H1 (cell line): ENCODE data around the gene HM13. TPM values are rescaled to one million over a fixed set of nuclear protein-coding genes. Genes with fewer than 3 reads are reported as not detected.

ENCODE experiments used
- CTCF ChIA-PET: fragments of 300-600 bp; sonication (Branson Sonifier 250); formaldehyde crosslinking; loops from one replicate; lab custom pipeline; 2021; ENCODE audit not compliant: partially characterized antibody; lab: Charles Lee
- POLR2A ChIA-PET: fragments of 300-600 bp; sonication (Branson Sonifier 250); formaldehyde crosslinking; loops from one replicate; lab custom pipeline; 2021; ENCODE audit warnings: inconsistent platforms; ENCODE audit not compliant: partially characterized antibody; lab: Charles Lee
- DNase-seq, 2 experiments: peaks; one replicate each; pipeline versions ENCODE4 v3.0.0 to v3.0.0-alpha.2; 2010 to 2022; ENCODE audit warnings: low spot score in 2 of 2, low read depth in 1 of 2, mixed read lengths in 1 of 2
- FAIRE-seq: peaks from 2 replicates; lab custom pipeline; 2011; peaks lifted over from hg19 to GRCh38; lab: Jason Lieb, UNC
- H2AFZ ChIP-seq: 2 replicates; pipeline ENCODE4 v1.8.1; 2012; ENCODE audit warnings: low read length, inconsistent platforms
- H2AK5ac ChIP-seq: 2 replicates; pipeline ENCODE4 v1.6.1; 2013; ENCODE audit warnings: low read depth, low read length
- H2BK120ac ChIP-seq: replicated peaks from 2 replicates; pipeline ENCODE3; 2013; ENCODE audit warnings: low read depth, low read length, inconsistent platforms
- H2BK12ac ChIP-seq: 2 replicates; pipeline ENCODE4 v1.6.1; 2013; ENCODE audit warnings: low read depth, low read length
- H2BK15ac ChIP-seq: 2 replicates; pipeline ENCODE4 v1.6.1; 2013; ENCODE audit warnings: low read length
- H2BK20ac ChIP-seq: 2 replicates; pipeline ENCODE4 v1.6.1; 2013; ENCODE audit warnings: low read length
- H2BK5ac ChIP-seq: 2 replicates; pipeline ENCODE4 v1.6.1; 2013; ENCODE audit warnings: low read depth, low read length
- H3K14ac ChIP-seq: 2 replicates; pipeline ENCODE4 v1.6.1; 2013; ENCODE audit warnings: inconsistent platforms; ENCODE audit not compliant: insufficient read length
- H3K18ac ChIP-seq: 2 replicates; pipeline ENCODE4 v1.6.1; 2013; ENCODE audit warnings: low read length; ENCODE audit errors: extremely low read depth
- H3K23ac ChIP-seq: 2 replicates; pipeline ENCODE4 v1.6.1; 2013; ENCODE audit warnings: inconsistent platforms; ENCODE audit not compliant: insufficient read length
- H3K23me2 ChIP-seq: 2 replicates; pipeline ENCODE4 v1.6.1; 2013; ENCODE audit warnings: low read depth, low read length
- H3K27ac ChIP-seq: 2 replicates; pipeline ENCODE4 v1.6.1; 2011; ENCODE audit warnings: low read depth, low read length, inconsistent platforms
- H3K27me3 ChIP-seq, 4 experiments: replicated peaks in 1 of 4; 1 replicate in 1 of 4; 2 replicates in 3 of 4; pipeline versions ENCODE4 v1.6.1 to v1.8.1; 2011 to 2013; ENCODE audit warnings: low read length in 3 of 4, mild to moderate bottlenecking in 3 of 4, inconsistent platforms in 2 of 4, mixed read lengths in 2 of 4, moderate library complexity in 1 of 4; ENCODE audit not compliant: control insufficient read depth in 3 of 4, insufficient read depth in 3 of 4; ENCODE audit errors: extremely low read depth in 1 of 4
- H3K36me3 ChIP-seq, 4 experiments: 2 replicates each; pipeline versions ENCODE4 v1.6.1 to v1.8.1; 2011 to 2013; ENCODE audit warnings: mild to moderate bottlenecking in 4 of 4, low read length in 3 of 4, moderate library complexity in 2 of 4, control low read depth in 1 of 4, inconsistent platforms in 1 of 4; ENCODE audit not compliant: insufficient read depth in 4 of 4, control insufficient read depth in 2 of 4
- H3K4ac ChIP-seq: replicated peaks from 2 replicates; pipeline ENCODE3; 2013; ENCODE audit warnings: low read length, low read depth, mixed read lengths, inconsistent platforms; ENCODE audit not compliant: insufficient read length
- H3K4me1 ChIP-seq, 4 experiments: replicated peaks in 1 of 4; 1 replicate in 1 of 4; 2 replicates in 3 of 4; pipeline versions ENCODE4 v1.6.1 to v1.8.1; 2011 to 2013; ENCODE audit warnings: low read length in 3 of 4, inconsistent platforms in 2 of 4, mixed read lengths in 1 of 4; ENCODE audit not compliant: insufficient read depth in 4 of 4, control insufficient read depth in 3 of 4
- H3K4me2 ChIP-seq, 2 experiments: 2 replicates each; pipeline versions ENCODE4 v1.6.1 to v1.8.1; 2011 to 2013; ENCODE audit warnings: low read depth in 2 of 2, low read length in 2 of 2, control low read depth in 1 of 2, inconsistent platforms in 1 of 2, mild to moderate bottlenecking in 1 of 2; ENCODE audit not compliant: insufficient read depth in 1 of 2
- H3K4me3 ChIP-seq, 4 experiments: fragments of 200-600, 300-600 bp in 1 of 4; sonication (generic), shearing (Covaris generic), sonication (Bioruptor Twin) in 1 of 4; 2 replicates each; pipeline versions ENCODE4 v1.5.1 to v1.8.1; 2011 to 2016; ENCODE audit warnings: low read length in 4 of 4, low read depth in 3 of 4, control low read depth in 2 of 4, inconsistent platforms in 2 of 4, mild to moderate bottlenecking in 2 of 4, mixed read lengths in 1 of 4, moderate library complexity in 1 of 4; ENCODE audit not compliant: insufficient read depth in 2 of 4; ENCODE audit errors: extremely low read depth in 1 of 4
- H3K56ac ChIP-seq: replicated peaks from 2 replicates; pipeline ENCODE3; 2013; ENCODE audit warnings: low read depth, mild to moderate bottlenecking, mixed read lengths, low read length, inconsistent platforms; ENCODE audit not compliant: insufficient read length
- H3K79me1 ChIP-seq: 2 replicates; pipeline ENCODE4 v1.6.1; 2013; ENCODE audit warnings: low read depth, low read length, control low read depth
- H3K79me2 ChIP-seq, 2 experiments: 2 replicates each; pipeline versions ENCODE4 v1.6.1 to v1.8.1; 2012 to 2013; ENCODE audit warnings: low read length in 2 of 2, mild to moderate bottlenecking in 2 of 2, inconsistent platforms in 1 of 2; ENCODE audit not compliant: insufficient read depth in 2 of 2, control insufficient read depth in 1 of 2
- H3K9ac ChIP-seq, 4 experiments: replicated peaks in 1 of 4; 1 replicate in 1 of 4; 2 replicates in 3 of 4; pipeline versions ENCODE4 v1.6.1 to v1.8.1; 2011 to 2013; ENCODE audit warnings: low read depth in 3 of 4, low read length in 3 of 4, control low read depth in 2 of 4, mild to moderate bottlenecking in 2 of 4, moderate library complexity in 2 of 4, inconsistent platforms in 1 of 4; ENCODE audit errors: extremely low read depth in 1 of 4
- H3K9me3 ChIP-seq, 2 experiments: 2 replicates each; pipeline versions ENCODE4 v1.6.1 to v1.8.1; 2012 to 2013; ENCODE audit warnings: mild to moderate bottlenecking in 2 of 2, moderate library complexity in 2 of 2, control low read depth in 1 of 2, inconsistent platforms in 1 of 2, low read depth in 1 of 2, low read length in 1 of 2, mixed read lengths in 1 of 2; ENCODE audit not compliant: insufficient read depth in 2 of 2
- H4K20me1 ChIP-seq, 2 experiments: replicated peaks in 1 of 2; 2 replicates each; pipeline versions ENCODE3 to v1.8.1; 2011 to 2013; ENCODE audit warnings: inconsistent platforms in 2 of 2, low read length in 2 of 2, mild to moderate bottlenecking in 1 of 2; ENCODE audit not compliant: insufficient read depth in 2 of 2, control insufficient read depth in 1 of 2
- H4K5ac ChIP-seq: 2 replicates; pipeline ENCODE4 v1.6.1; 2013; ENCODE audit warnings: low read length, low read depth, mixed read lengths, inconsistent platforms; ENCODE audit not compliant: insufficient read length
- H4K8ac ChIP-seq: 2 replicates; pipeline ENCODE4 v1.8.0; 2013; ENCODE audit warnings: mild to moderate bottlenecking, moderate library complexity, low read length, inconsistent platforms; ENCODE audit not compliant: insufficient read depth; ENCODE audit errors: extremely low read depth
- H4K91ac ChIP-seq: replicated peaks from 2 replicates; pipeline ENCODE3; 2013; ENCODE audit warnings: low read length, mixed read lengths, inconsistent platforms; ENCODE audit not compliant: insufficient read length
- GTF2F1 ChIP-seq: IDR thresholded peaks from 2 replicates; pipeline ENCODE4 v1.6.1; 2012; ENCODE audit warnings: low read depth, low read length, improper control_type of control experiment, borderline replicate concordance
- KDM4A ChIP-seq: IDR thresholded peaks from one replicate; pipeline ENCODE4 v1.7.1; 2012; ENCODE audit warnings: low read depth, mild to moderate bottlenecking, moderate library complexity, low read length, inconsistent platforms; ENCODE audit not compliant: severe bottlenecking
- TCF12 ChIP-seq: IDR thresholded peaks from 2 replicates; pipeline ENCODE4 v1.6.1; 2011; ENCODE audit warnings: low read depth, mild to moderate bottlenecking, low read length
- ZNF274 ChIP-seq: IDR thresholded peaks from 2 replicates; pipeline ENCODE4 v1.7.0; 2012; ENCODE audit warnings: low read length, borderline replicate concordance; ENCODE audit errors: extremely low read depth
- WGBS, 2 experiments: shearing (Covaris generic) in 1 of 2; methylation state at CpG; one replicate each; pipeline versions ENCODE4 v1.1.6 to v1.1.7; 2013 to 2015; ENCODE audit warnings: low lambda C conversion rate in 2 of 2, mixed read lengths in 2 of 2, inconsistent platforms in 1 of 2, low coverage in 1 of 2, missing lambda C conversion rate in 1 of 2; ENCODE audit not compliant: insufficient replicate concordance in 2 of 2, insufficient coverage in 1 of 2, insufficient read length in 1 of 2; ENCODE audit errors: extremely low coverage in 1 of 2, missing lambda C conversion rate in 1 of 2; 5-methylcytosine and 5-hydroxymethylcytosine counted together
- polyA plus RNA-seq, 7 experiments: library from polyadenylated mRNA; depleted of rRNA in 3 of 7; stranded (reverse) in 5 of 7; unstranded in 2 of 7; fragments of >200 nt in 5 of 7; fragments of 200-250 nt in 2 of 7; gene quantifications; 1 replicate in 5 of 7; 2 replicates in 1 of 7; 4 replicates in 1 of 7; pipeline versions ENCODE4 v1.2.1 to v1.2.3, GENCODE V29; 2011 to 2013; ENCODE audit warnings: missing spikeins in 2 of 7, mixed read lengths in 2 of 7
- total RNA-seq: library from RNA; stranded (reverse); fragmentation: NEBNext Ultra II Directional; extraction: Animal tissue kit (Norgen Biotek cat#: 25700); gene quantifications from 2 replicates; pipeline ENCODE4 v1.2.1, GENCODE V29; 2021
- TF ChIP-seq, protein P1 (sequence below), 3 experiments: IDR thresholded peaks; 1 replicate in 2 of 3; 2 replicates in 1 of 3; pipeline versions ENCODE4 v1.5.1 to v1.6.1; 2011; ENCODE audit warnings: low read length in 3 of 3, mild to moderate bottlenecking in 3 of 3, inconsistent platforms in 2 of 3, low read depth in 1 of 3, moderate library complexity in 1 of 3; ENCODE audit not compliant: insufficient read depth in 1 of 3; ENCODE audit errors: control extremely low read depth in 1 of 3

HM13 gene
- total and polyA plus RNA-seq, 2 of the 8 experiments (the other 6 are each of a cell fraction or from before 2014, with no cell fraction given), result 118 to 183 TPM

DNA sequence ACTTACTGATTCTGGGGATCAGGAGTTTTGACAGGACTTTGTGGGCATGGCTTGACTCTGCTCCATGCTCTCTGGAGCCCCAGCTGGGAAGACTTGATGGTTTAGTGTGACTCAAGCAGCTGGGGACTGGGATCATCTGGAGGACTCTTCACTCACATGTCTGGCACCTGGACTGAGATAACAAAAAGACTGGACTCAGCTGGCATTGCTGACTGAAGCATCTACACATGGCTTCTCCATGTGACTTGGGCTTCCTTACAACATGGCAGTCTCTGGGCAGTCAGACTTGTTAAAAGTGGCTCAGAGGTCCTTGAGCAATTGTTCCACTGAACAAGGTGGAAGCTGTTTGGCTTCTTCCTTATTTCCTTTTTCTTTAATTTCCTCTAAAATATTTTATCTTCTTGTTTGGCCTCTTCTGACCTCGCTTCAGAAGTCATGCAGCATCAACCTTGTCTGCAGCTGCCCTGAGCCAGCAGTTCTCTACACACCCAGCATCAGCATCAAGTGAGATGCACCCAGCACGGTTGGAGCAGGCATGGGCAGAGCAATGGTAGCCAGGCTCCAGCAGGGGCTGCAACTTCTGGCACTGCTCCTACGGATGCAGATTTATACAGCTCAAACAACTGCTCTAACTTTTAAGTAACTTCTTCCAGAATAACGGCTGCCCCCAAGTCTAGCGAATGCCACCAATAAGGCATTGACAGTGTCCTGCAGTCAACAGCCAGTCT lies 5.6 kb upstream of the HM13 start:
- DNase-seq (no peak), FAIRE-seq (no peak)
- ChIA-PET CTCF (no interaction called here), POLR2A (no interaction called here)
- Histone ChIP-seq H3K56ac (no peak overlapping the region), H2BK20ac (no peak overlapping the region), H3K79me1 (no peaks in the 10 kb centered on the region), H3K27ac (no peak overlapping the region), H2AK5ac (no peak overlapping the region), H3K18ac (no peak overlapping the region), H4K91ac (no peak overlapping the region), H3K9me3 (peaks cover 0 to 6% of the 10 kb centered on the region in 2 experiments; a peak in 2 of 4 replicates), H3K36me3 (no peaks in the 10 kb centered on the region), H4K5ac (no peak overlapping the region), H3K4me1 (no peaks in the 10 kb centered on the region), H3K9ac (no peak overlapping the region), H3K4ac (no peak overlapping the region), H3K14ac (no peak overlapping the region), H4K8ac (no peak overlapping the region), H4K20me1 (no peaks in the 10 kb centered on the region), H2BK120ac (no peak overlapping the region), H3K23ac (no peak overlapping the region), H3K4me3 (no peak overlapping the region), H2BK5ac (no peak overlapping the region), H3K27me3 (no peaks in the 10 kb centered on the region)
- TF ChIP-seq KDM4A (no peak), GTF2F1 (no peak), TCF12 (no peak), ZNF274 (no peak)
- TF ChIP-seq, protein P1, sequence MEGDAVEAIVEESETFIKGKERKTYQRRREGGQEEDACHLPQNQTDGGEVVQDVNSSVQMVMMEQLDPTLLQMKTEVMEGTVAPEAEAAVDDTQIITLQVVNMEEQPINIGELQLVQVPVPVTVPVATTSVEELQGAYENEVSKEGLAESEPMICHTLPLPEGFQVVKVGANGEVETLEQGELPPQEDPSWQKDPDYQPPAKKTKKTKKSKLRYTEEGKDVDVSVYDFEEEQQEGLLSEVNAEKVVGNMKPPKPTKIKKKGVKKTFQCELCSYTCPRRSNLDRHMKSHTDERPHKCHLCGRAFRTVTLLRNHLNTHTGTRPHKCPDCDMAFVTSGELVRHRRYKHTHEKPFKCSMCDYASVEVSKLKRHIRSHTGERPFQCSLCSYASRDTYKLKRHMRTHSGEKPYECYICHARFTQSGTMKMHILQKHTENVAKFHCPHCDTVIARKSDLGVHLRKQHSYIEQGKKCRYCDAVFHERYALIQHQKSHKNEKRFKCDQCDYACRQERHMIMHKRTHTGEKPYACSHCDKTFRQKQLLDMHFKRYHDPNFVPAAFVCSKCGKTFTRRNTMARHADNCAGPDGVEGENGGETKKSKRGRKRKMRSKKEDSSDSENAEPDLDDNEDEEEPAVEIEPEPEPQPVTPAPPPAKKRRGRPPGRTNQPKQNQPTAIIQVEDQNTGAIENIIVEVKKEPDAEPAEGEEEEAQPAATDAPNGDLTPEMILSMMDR (IDR thresholded peaks at IDR 0.05; ENCODE audit: control extremely low read depth in 1 of 3, insufficient read depth in 1 of 3, low read depth in 1 of 3, low read length in 3 of 3), result peak in 1 of 3 experiments; percentile 9; a peak in 1 of 4 replicates
- TF ChIP-seq, all 59 proteins: peak for 1
- H3K79me2 ChIP-seq, result no peaks in the 10 kb centered on the region
- H3K4me2 ChIP-seq, result no peak overlapping the region
- no peaks in the 10 kb centered on the region for H3K23me2 ChIP-seq
- no peak overlapping the region for H2BK12ac ChIP-seq
- WGBS, 2 experiments, result 78% methylated on average over 5 of the region's 5 CpGs; no CpG with 5 or more reads in 1 of the 2 experiments
- H2AFZ ChIP-seq, result no peak overlapping the region
- H2BK15ac ChIP-seq, result no peak overlapping the region
